ENCODE measurements around the gene TIMM8B. TPM values are rescaled to one million over a fixed set of nuclear protein-coding genes. Genes with fewer than 3 reads are reported as not detected.

TIMM8B gene
- polyA plus RNA-seq (ENCODE audit: insufficient read length in 12 of 12): 10 to 100 TPM in 11 of 12 donors, not detected in 1; 21.0 to 63.8 (median 51.7) TPM
- long read RNA-seq, donor 1, transcript TIMM8B-203 (3 exons, 1,155 nt): minor isoform, 10 of 154 reads
- long read RNA-seq, donor 1, transcript TIMM8B-201 (2 exons, 819 nt): major isoform, 143 of 154 reads
- long read RNA-seq, donor 1, partial matches to known transcripts: 0 of 154 reads
- long read RNA-seq, donor 1, other reads (novel, unspliced or antisense): 0 of 154 reads
- long read RNA-seq, donor 2, transcript TIMM8B-201 (2 exons, 819 nt): major isoform, 101 of 114 reads
- long read RNA-seq, donor 2, transcript TIMM8B-203 (3 exons, 1,155 nt): minor isoform, 5 of 114 reads
- long read RNA-seq, donor 2, partial matches to known transcripts: 8 of 114 reads
- long read RNA-seq, donor 2, other reads (novel, unspliced or antisense): 0 of 114 reads
- long read RNA-seq, donor 3, transcript TIMM8B-201 (2 exons, 819 nt): major isoform, 76 of 76 reads
- long read RNA-seq, donor 3, partial matches to known transcripts: 0 of 76 reads
- long read RNA-seq, donor 3, other reads (novel, unspliced or antisense): 0 of 76 reads
- long read RNA-seq, donor 4, transcript TIMM8B-201 (2 exons, 819 nt): major isoform, 58 of 64 reads
- long read RNA-seq, donor 4, transcript TIMM8B-203 (3 exons, 1,155 nt): minor isoform, 5 of 64 reads
- long read RNA-seq, donor 4, partial matches to known transcripts: 0 of 64 reads
- long read RNA-seq, donor 4, other reads (novel, unspliced or antisense): 0 of 64 reads
- long read RNA-seq, donor 5: 0 reads
- long read RNA-seq, donor 6, transcript TIMM8B-201 (2 exons, 819 nt): major isoform, 99 of 125 reads
- long read RNA-seq, donor 6, partial matches to known transcripts: 22 of 125 reads
- long read RNA-seq, donor 6, other reads (novel, unspliced or antisense): 0 of 125 reads
- long read RNA-seq, donor 7, transcript TIMM8B-201 (2 exons, 819 nt): major isoform, 60 of 63 reads
- long read RNA-seq, donor 7, partial matches to known transcripts: 0 of 63 reads
- long read RNA-seq, donor 7, other reads (novel, unspliced or antisense): 0 of 63 reads
- long read RNA-seq, donor 8, transcript TIMM8B-201 (2 exons, 819 nt): major isoform, 99 of 103 reads
- long read RNA-seq, donor 8, partial matches to known transcripts: 0 of 103 reads
- long read RNA-seq, donor 8, other reads (novel, unspliced or antisense): 0 of 103 reads
- long read RNA-seq, donor 9, transcript TIMM8B-203 (3 exons, 1,155 nt): minor isoform, 6 of 95 reads
- long read RNA-seq, donor 9, transcript TIMM8B-201 (2 exons, 819 nt): major isoform, 88 of 95 reads
- long read RNA-seq, donor 9, partial matches to known transcripts: 0 of 95 reads
- long read RNA-seq, donor 9, other reads (novel, unspliced or antisense): 0 of 95 reads
- long read RNA-seq, donor 10, transcript TIMM8B-203 (3 exons, 1,155 nt): minor isoform, 6 of 112 reads
- long read RNA-seq, donor 10, transcript TIMM8B-201 (2 exons, 819 nt): major isoform, 106 of 112 reads
- long read RNA-seq, donor 10, partial matches to known transcripts: 0 of 112 reads
- long read RNA-seq, donor 10, other reads (novel, unspliced or antisense): 0 of 112 reads
- long read RNA-seq, donor 11, transcript TIMM8B-201 (2 exons, 819 nt): major isoform, 142 of 157 reads
- long read RNA-seq, donor 11, partial matches to known transcripts: 11 of 157 reads
- long read RNA-seq, donor 11, other reads (novel, unspliced or antisense): 0 of 157 reads

- DNase-seq: peak; percentile 98
These were observed at the start of gene TIMM8B, which contains the start of gene SDHD for GRCh38 chr11:112086422-112087191. TSS of gene TIMM8B (minus strand) at chr11:112086756. CDS start at chr11:112086723, 33 bp downstream. TSS of gene SDHD (plus strand) at chr11:112086873. CDS start at chr11:112086908, 35 bp downstream.

- DNase-seq: no peak
These were observed 47.9 kb upstream of the TIMM8B start for GRCh38 chr11:112134473-112134872.

GRCh38 chr11:112132737-112133136, 46.2 kb upstream of the TIMM8B start:
- no peak for DNase-seq

GRCh38 chr11:112129656-112130055, 43.1 kb upstream of the TIMM8B start:
- no peak for DNase-seq

GRCh38 chr11:112128483-112129121, 42.0 kb upstream of the TIMM8B start:
- no peak for DNase-seq

GRCh38 chr11:112127056-112127455, 40.5 kb upstream of the TIMM8B start:
- DNase-seq: no peak

GRCh38 chr11:112123129-112123528, 36.6 kb upstream of the TIMM8B start:
- no peak for DNase-seq

GRCh38 chr11:112121981-112122615, 35.5 kb upstream of the TIMM8B start:
- no peak for DNase-seq

- no peak for DNase-seq
These were observed 31.6 kb upstream of the TIMM8B start for GRCh38 chr11:112118176-112118575.

- no peak for DNase-seq
These were observed 28.8 kb upstream of the TIMM8B start for GRCh38 chr11:112115386-112115785.

- DNase-seq: no peak
These were observed 27.9 kb upstream of the TIMM8B start for GRCh38 chr11:112114460-112114859.

- DNase-seq: peak; percentile 17
These were observed 27.2 kb upstream of the TIMM8B start for GRCh38 chr11:112113539-112114457.

GRCh38 chr11:112106070-112106469, 19.5 kb upstream of the TIMM8B start:
- no peak for DNase-seq

GRCh38 chr11:112103446-112103845, 16.9 kb upstream of the TIMM8B start:
- no peak for DNase-seq

- DNase-seq: no peak
These were observed 13.9 kb upstream of the TIMM8B start for GRCh38 chr11:112100462-112100861.

GRCh38 chr11:112097734-112098528, 11.4 kb upstream of the TIMM8B start:
- no peak for DNase-seq

- no peak for DNase-seq
These were observed 9.6 kb upstream of the TIMM8B start for GRCh38 chr11:112096194-112096593.

Measured in muscle of arm (tissue), 14 donors.